GM18873 (cell line): ENCODE data around the gene AFDN.

Source experiments
- ATAC-seq: cut with Tn5 transposase; IDR thresholded peaks from one replicate; pipeline ENCODE4 v1.9.1; 2021; ENCODE audit warnings: mild to moderate bottlenecking, moderate library complexity, moderate number of reproducible peaks; ENCODE audit not compliant: unreplicated experiment, low FRiP score

Gene AFDN

DNA sequence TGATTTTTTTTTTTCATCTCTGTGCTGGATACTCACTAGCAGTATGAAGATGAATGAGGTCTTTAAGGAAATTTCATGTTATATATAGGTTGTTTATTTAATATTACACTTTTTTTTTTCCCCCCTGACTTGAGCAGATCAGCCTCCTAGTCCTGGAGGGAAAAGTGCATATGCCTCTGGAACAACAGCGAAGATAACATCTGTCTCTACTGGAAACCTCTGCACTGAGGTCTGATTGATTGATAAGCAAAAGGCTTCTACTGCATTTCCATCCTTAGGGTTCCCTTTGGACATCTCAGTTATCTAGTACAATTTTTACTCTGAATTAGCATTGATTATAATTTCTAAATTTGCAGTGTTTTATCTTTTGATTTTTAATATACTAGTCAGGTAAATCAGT is 121.0 kb downstream of the AFDN start:
- no peak for ATAC-seq

DNA sequence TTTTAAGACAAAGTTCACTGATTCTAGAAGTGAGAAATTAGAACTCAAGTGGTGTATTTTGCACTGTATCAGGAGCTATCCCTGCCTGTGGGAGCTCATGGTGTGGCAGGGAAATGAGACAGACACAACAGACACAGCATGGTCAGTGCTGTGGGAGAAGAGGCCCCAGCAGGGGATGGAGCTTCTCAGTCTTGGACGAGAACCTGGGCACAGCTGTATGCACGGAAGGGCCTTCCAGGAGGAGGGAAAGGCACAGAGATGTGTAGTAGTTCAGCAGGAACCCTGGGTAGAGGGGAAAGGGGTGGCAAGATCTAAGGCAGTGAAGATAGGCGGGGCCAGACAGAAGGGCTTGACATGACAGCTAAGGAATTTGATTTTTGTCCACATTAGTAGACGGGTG is 122.0 kb downstream of the AFDN start:
- ATAC-seq = no peak

DNA sequence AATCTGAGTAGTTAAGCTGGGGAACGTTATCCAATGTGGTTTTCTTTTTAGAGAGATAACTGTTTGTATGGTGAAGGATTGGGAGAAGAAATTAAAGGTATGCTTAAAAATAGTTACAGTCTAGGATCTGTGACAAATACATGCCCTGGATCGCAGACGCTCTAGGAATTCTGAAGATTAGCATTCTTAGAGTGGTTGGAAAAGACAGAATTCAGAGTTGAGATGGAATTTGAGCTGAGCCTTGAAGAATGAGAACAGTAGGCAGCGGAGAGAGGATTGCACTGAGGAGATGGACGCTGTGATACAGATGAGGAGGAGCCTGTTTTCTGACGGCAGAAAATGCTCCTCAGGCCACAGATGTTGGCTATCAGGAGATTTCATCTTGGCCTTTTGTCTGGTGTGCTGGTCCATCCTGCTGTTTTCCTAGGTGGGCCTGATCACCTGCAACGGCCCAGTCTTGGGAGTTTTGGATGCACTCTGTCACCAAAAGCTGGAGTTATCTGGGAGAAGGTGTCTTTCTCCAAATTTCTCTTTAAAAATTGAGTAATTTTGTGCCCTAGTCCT is 122.5 kb downstream of the AFDN start:
- ATAC-seq = no peak

DNA sequence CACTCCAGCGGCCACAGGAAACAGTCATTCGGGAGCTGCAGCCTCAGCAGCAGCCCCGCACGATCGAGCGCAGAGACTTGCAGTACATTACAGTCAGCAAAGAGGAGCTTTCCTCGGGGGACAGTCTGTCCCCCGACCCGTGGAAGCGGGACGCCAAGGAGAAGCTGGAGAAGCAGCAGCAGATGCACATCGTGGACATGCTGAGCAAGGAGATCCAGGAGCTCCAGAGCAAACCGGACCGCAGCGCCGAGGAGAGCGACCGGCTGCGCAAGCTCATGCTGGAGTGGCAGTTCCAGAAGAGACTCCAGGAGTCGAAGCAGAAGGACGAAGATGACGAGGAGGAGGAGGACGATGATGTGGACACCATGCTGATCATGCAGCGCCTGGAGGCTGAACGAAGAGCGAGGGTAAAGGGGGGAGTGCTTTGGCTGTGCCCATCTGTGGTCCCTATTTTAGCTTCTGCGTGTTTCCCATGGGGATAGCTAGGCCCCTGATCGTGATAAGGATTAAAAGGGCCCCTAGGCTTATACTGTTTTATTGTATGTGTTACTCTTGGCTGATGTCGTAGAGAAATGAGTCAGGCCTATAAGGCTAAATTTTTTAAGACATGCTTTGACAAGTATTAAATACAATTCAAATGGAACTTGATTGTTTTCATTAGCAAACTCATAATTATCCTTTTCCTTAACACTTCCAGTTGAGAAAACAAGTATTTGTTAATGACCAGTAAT is 125.2 kb downstream of the AFDN start:
- no peak for ATAC-seq

DNA sequence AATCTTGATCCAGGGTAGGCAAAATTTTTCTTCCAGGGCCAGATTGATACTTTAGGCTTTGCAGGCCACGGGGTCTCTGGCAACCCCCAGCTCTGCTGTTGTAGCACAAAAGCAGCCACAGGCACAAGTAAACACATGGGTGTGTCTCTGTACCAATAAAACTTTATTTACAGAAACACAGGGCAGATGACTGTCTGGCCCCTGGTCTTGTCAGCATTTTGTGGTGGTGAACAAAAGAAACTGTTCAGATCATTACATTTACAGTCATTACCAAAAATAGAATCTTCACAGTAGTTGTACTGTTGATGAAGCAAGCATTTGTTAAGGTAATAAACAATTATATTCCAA is 125.8 kb downstream of the AFDN start:
- ATAC-seq = no peak

DNA sequence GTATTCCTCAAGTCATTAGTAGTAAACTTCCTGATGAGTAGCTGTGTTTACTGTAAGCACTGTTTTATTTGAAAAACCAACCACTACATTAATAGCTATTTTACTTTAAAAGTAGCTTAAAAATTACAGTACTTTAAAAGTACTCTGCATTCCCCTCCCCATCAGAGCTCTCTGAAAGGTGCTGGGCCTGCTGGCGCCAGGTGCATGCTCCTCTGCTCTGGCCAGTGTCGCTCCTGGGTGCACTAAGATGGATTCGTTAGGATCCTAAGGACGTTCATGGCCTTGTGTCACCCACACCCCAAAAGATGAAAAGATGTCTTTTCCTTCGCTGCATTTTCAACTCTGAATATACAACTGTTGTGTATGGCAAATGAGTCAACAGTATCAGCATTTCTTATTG is 126.8 kb downstream of the AFDN start:
- no peak for ATAC-seq

DNA sequence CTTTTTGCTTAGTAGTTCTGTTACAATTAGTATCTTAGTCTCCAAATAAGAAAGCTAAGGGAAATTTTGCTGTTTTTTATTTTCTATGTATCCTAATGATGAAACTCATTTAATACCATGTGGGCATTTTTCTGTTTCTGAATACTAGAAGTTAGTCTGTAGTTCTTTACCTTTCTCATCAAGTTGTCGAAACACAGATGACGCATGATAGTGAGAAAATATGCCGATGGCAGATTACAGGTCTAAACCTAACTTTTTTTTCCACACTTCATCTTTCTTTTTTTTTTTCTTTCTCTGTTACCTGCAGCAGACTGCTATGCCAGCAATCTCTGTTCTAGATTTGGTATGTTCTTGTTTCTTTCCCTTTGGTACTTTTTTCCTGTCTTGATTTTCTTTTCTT is 127.4 kb downstream of the AFDN start:
- no peak for ATAC-seq

DNA sequence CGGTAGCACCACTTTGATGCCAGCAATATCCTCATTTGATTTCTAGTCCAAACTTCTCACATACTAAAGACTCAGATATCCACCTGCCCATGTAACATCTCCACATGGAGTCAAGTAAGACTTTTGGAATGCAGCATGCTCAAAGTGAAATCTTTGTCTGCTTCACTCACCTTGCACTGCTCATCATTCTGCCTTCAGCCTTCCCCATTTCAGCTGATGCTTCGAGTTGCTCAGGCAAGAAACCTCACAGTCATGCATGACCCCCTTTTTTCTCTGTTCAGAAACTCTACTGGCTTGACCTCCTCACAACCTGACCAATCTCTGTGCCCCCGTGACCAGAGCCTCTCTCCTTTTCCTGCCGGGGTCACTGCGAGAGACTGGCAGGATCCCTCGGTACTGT is 129.8 kb downstream of the AFDN start:
- no peak for ATAC-seq

DNA sequence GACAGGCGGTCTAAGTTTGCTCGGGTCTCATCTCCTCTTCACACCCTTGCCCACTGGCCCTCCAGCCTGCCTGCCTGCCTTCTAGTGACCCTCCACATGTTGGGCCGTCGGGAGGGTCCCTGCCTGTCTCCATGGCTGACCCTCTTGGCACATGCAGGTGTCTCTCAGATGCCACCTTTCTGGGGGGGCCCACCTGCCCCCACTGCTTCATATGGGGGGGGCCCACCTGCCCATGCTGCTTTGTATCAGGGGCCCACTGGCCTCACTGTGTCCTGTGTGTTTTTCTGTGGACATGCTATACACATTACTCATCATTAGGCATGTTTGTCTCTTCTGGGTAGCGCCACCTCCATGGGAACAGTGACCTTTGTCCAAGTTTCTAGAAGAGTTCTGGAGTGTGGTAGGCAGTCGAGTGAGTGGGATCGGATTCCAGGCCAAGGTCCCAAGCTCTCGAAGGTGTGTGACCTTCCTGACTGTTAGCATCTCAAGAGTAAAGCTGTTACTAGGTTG is 130.3 kb downstream of the AFDN start:
- ATAC-seq = no peak

DNA sequence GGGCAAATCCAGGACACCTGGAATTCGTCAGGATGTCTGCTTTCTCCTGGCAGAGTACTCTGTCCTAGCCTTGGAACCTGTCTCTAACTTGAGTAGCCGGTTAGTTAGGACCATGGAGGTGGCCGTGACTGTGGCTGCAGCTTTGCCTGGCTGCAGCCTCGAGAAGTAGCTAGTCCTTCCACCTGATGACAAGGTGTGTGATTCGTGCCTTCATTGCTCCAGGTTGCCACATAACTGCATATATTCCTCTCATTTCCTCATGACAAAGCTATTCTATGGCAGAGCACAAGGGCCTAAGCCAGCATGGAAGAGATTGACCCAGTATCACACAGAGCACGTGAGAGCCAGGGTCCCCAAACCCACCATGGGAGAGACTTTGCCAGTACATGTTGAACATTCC is 130.9 kb downstream of the AFDN start:
- no peak for ATAC-seq

DNA sequence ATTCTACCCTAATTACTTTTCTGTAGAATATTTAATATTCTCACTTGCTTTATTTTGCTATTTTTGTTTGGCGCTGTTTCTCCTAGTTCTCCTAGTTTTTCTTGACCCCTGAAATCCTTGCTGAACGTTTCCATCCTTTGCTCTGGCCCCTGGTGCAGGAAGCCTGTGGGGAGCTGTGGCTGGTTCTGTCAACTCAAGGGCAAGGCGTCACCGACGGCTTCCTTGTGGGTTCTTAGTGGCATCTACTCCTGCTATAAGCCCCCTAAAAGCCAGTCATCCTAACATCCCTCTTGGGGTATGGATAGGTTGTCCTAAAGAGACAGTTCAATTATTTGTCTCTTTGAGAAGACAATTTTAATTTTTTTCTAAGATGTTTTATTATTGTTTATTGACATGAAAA is 133.9 kb downstream of the AFDN start:
- no peak for ATAC-seq

DNA sequence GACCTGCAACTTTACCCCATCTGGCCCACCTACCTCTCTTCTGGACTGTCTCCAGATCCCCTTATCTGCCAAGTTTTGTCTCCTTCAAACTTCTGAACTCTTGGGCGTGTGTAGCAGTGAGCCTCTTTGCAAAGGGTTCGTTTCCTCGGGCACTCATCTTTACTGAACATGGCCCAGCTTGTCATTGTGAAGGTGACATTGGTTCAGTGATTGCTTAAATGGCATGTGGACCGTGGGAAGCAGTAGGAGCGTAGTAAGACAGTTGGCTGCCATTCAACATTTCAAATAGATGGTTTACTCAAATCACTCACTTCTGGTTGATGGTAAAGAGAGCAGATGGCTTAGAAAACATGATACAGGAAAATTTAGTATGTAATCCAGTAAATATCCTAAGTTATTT is 136.0 kb downstream of the AFDN start:
- ATAC-seq = no peak

DNA sequence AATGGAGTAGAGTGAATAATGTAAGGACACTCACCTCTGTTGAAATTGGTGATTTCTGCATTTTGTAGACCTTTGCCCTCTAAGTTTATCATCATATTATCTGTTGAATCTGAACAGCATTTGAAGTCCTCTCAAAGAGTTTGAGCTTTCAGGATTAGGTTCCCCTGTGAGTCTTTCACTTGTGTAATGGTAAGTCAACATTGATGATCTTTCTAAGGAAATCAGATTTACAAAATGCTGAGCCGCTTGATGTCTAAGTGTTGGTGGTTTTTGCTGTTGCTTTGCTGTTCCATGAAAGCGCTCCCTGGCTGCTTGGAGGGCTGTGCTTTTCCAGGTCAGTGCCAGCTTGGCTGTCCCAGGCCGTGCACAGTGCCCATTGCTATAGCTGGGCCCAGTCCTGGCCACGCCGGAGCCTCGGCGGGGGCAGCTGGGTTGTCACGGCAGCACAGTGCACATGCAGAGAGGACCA is 136.9 kb downstream of the AFDN start:
- no peak for ATAC-seq

DNA sequence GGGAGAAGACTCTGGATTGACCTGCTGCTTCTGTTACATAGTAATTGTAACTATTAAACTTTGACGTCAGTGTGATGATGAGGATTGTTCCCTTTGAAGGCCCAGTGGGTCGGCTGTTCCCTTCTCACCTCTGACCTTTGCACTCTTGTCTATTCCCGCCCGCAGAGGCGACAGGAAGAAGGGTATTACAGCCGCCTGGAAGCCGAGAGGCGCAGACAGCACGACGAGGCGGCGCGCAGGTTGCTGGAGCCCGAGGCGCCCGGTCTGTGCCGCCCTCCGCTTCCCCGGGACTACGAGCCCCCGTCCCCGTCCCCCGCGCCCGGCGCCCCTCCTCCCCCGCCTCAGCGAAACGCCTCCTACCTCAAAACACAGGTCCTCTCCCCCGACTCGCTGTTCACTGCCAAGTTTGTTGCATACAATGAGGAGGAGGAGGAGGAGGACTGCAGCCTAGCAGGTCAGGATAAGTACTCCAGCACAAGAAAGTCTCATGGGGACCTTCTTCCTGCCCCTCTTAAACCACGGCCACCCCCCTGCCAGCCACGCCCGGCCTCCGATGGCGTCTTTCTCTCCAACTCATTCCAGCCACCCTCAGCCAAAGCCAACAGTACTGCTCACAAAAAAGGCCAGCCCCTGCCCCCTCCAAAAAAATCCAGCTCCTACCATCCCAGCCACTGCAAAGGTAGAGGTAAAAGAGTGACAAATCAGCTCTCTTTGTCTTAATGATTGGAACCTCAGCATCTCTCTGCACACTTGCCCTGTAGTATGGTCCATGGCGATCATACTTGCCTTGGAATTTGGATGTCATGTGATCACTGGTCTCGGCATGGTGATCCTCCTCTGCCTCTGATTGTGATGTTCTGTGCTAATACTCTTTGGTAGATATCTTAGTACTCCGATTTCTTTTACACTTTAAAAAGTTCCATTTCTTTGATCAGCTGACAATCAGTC is 139.2 kb downstream of the AFDN start:
- no peak for ATAC-seq

DNA sequence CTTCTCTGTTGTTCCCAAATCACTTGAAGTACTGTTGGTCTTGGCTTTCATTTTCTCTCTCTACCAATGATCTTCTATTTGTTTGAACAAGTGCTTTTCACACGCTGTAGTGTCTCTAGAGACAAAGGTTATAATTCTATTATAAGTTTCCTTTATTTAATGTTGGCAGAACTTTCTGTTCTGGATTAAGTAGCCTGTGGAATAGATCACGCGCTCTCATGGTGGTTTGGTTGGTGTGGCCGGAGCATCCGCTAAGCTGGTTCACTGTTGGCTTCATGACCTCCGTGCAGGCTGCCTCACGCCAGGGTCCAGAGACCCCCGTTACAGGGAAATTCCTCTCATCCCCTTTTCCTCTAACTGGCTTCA is 139.8 kb downstream of the AFDN start:
- no peak for ATAC-seq

DNA sequence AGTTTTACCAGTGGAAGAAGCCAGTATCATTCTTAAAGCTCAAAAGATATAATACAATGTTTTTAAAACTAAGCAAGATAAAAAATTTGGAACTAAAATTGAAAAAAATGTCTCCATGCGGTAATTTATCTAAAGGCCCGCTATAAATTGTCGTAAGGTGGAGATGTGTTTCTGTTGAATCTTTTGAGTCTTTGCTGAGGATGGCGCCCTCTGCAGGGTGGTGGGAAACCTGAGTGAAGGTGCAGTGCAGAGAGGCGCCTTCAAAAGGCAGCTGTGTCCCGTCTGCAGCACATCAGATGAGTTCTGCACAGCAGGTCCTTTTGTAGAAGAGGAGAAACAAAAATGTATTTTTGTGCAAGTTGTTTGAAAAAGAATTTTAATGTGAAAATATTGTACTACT is 141.4 kb downstream of the AFDN start:
- no peak for ATAC-seq

DNA sequence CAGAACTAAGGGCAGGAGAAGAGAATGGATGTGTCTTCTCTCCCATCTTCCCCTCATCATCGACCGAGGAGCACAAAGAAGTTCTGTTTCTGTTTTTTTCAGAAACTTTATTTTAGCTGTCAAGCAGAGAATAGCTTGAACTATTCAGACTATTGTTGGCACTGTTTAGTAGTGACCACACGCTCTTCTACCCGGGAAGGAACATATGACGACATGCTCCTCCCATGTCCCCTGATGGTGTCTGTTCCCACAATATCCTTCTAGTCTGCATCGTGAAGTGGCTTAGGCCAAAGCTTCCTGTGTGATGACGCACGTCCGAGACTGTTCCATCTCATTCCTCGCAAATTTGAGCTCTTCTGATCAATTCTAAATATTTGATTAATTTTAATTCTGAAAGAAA is 143.5 kb downstream of the AFDN start:
- no peak for ATAC-seq

DNA sequence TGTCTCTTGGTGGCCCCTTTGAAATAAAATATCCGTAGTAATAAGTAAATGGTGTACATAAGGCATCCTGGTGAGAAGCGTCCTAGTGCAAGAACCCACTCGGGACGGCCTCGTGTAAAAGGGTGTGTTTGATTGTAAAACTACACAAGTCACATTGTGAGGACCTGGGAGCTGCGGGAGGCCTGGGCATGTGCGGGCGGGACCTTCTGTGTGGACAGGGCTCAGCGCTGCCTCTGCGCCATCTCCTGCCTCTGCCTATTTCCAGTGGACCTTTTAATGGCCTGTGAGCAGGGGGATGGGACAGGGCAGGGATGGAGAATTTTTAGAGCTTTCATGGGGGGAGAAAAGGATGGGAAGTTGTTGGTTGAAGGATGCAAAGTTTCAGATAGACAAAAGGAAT is 145.5 kb downstream of the AFDN start:
- ATAC-seq = no peak

DNA sequence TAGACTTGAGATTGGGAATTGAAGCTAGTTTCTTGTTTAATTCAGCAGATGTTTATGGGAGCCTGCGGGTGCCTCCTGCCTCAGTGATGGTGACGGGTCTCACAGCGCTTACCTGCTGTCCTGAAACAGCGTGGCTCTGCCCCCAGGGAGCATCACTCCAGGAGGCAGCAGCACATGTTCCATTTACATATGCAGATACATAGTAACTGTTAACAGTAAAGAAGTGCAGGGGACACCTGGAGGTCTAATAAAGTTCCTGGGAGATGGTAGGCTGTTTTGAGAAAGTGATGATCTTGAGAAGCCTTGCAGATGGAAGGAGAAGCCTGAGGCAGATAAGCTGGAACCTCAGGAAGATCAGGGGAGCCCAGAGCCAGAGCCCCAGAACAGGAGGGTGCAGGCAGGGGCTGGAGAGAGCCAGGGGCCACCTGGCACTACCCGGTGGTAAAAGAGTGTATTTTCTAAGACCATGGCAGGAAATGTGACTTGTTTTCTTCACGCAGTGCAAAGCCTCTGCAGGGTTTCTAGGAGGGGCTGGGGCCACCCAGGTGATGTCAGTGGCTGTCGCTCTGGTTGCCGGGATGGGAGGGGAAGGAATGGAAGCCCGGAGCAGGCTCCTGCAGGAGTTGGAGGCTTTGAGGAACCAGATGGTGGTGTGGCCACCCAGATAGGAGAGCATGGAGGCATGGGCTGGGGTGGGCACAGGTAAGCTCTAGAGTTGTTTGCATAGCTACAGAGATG is 146.6 kb downstream of the AFDN start:
- ATAC-seq = no peak

DNA sequence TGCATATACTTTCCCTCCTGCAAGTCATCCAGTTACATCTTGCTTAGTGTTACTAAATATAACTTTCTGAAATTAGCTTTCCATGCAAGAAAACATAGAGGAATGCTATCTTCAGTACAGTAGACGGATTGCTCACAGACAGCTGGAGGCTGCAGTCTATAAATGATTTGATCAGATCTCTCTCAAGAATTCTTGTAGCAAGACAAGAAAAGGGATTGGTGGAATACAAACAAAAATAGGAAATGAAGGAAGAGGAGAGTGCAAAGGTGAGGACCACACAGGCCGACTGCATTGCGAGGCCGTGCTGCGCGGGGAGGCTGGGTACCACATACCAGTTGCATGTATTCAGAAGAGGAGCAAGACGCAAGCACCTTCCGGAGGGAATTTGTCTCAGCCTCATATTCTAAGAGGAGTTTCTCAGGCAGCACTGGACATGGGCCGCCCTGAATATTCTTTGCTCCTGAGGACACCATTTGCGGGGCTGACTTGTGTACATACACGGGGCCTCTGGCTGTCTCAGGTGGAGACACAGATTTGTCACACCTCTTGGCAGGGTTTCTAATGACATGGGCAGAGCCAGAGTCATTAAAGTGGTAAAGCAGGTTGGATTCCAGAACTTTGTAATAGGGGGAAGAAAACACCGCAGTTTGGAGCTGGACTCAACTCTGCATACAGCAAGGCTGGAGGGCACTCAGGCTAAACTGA is 148.1 kb downstream of the AFDN start:
- ATAC-seq = no peak
